Upper lobe of left lung (tissue), 4 donors: ENCODE data around the gene MTA2.

Experiments
- CTCF ChIP-seq, 6 experiments: fragments of 450-650 bp in 4 of 6; fragments of 200-600 bp in 2 of 6; sonication (generic) in 2 of 6; IDR thresholded peaks; one replicate each; pipeline ENCODE4 v1.5.1; 2016 to 2019; ENCODE audit warnings: antibody characterized with exemption in 6 of 6
- POLR2A ChIP-seq, 4 donors: fragments of 450-650 bp; IDR thresholded peaks; one replicate each; pipeline ENCODE4 v1.5.1; 2016 to 2017; ENCODE audit warnings: antibody characterized with exemption in 4 of 4, mild to moderate bottlenecking in 2 of 4
- POLR2AphosphoS5 ChIP-seq, 2 donors: sonication (generic); formaldehyde crosslinking; IDR thresholded peaks; one replicate each; pipeline ENCODE4 v1.5.1; 2017; ENCODE audit warnings: antibody characterized with exemption in 2 of 2

- TF ChIP-seq CTCF (IDR thresholded peaks at IDR 0.05) (no peak), POLR2A (IDR thresholded peaks at IDR 0.05) (no peak), POLR2AphosphoS5 (IDR thresholded peaks at IDR 0.05) (no peak)
These were observed 54.6 kb downstream of the MTA2 start for GRCh38 chr11:62546929-62547625.
